ENCODE data around the gene MYLK. TPM values are rescaled to one million over a fixed set of nuclear protein-coding genes. Genes with fewer than 3 reads are reported as not detected.

MYLK gene
- total and polyA plus RNA-seq, 2 of the 4 experiments (the other 2 are of a cell fraction) = 299 to 484 TPM

GRCh38 chr3:123853686-123854372 is 30.3 kb downstream of the MYLK start:
- no peak overlapping the region for H4K5ac ChIP-seq (ENCODE audit: low read depth, low read length)
- no CpG with 5 or more reads among the region's 2 CpGs for whole genome bisulfite sequencing, 2 experiments (ENCODE audit: extremely low coverage in 2 of 2, insufficient read length in 1 of 2)
- no peak overlapping the region for H2AK9ac ChIP-seq (replicated peaks; ENCODE audit: low read depth, low read length, poor library complexity)
- no peaks in the 10 kb centered on the region for H3K27me3 ChIP-seq (ENCODE audit: control insufficient read depth, insufficient read depth, low read length)
- peaks cover 2% of the 10 kb centered on the region; the same call in 1 of the 2 replicates for H3K9me1 ChIP-seq (ENCODE audit: insufficient read depth, low read length)
- H2BK15ac ChIP-seq (ENCODE audit: low read depth, low read length) = no peak overlapping the region
- CTCF ChIA-PET = no interaction called here
- no peak overlapping the region for H2BK5ac ChIP-seq (ENCODE audit: low read depth, low read length, poor library complexity, severe bottlenecking)
- peaks cover 5% of the 10 kb centered on the region for H3K9me3 ChIP-seq (ENCODE audit: control insufficient read depth, insufficient read depth, low read length)
- peaks cover 37 to 48% of the 10 kb centered on the region in 2 experiments for H3K79me1 ChIP-seq (ENCODE audit: low read depth in 1 of 2, low read length in 2 of 2)
- no peak for DNase-seq
- H4K91ac ChIP-seq (ENCODE audit: insufficient read depth, low read depth, low read length) = no peak overlapping the region
- peaks cover 11% of the 10 kb centered on the region for H3K4me1 ChIP-seq (ENCODE audit: control insufficient read depth, insufficient read depth, low read length)
- no peak overlapping the region for H2BK20ac ChIP-seq (ENCODE audit: low read depth, low read length)
- ATAC-seq (ENCODE audit: low read depth) = no peak
- BruUV-seq (replicated peaks) = no TSS peak
- H4K20me1 ChIP-seq (ENCODE audit: insufficient read depth, low read length) = peaks cover 17% of the 10 kb centered on the region; the same call in 1 of the 2 replicates
- no peak for TF ChIP-seq MXI1 (IDR thresholded peaks at IDR 0.05; ENCODE audit: borderline replicate concordance, low read depth, low read length)
- TF ChIP-seq CTCF (conservative IDR thresholded peaks at IDR 0.05; ENCODE audit: low read depth, low read length) = no peak
- TF ChIP-seq MAFK (IDR thresholded peaks at IDR 0.05; ENCODE audit: low read depth, low read length) = no peak
- no peak for TF ChIP-seq USF2 (IDR thresholded peaks at IDR 0.05; ENCODE audit: low read depth, low read length)
- no peak for TF ChIP-seq SMC3 (IDR thresholded peaks at IDR 0.05; ENCODE audit: low read depth, low read length)
- no peak for TF ChIP-seq CEBPB (IDR thresholded peaks at IDR 0.05; ENCODE audit: low read depth, low read length)
- no peak for TF ChIP-seq NFE2L2 (IDR thresholded peaks at IDR 0.05; ENCODE audit: low read depth, low read length)
- no peak for TF ChIP-seq MAZ (IDR thresholded peaks at IDR 0.05; ENCODE audit: borderline replicate concordance, low read depth, low read length)
- TF ChIP-seq BHLHE40 (IDR thresholded peaks at IDR 0.05; ENCODE audit: low read depth, low read length) = no peak
- TF ChIP-seq CHD1 (IDR thresholded peaks at IDR 0.05; ENCODE audit: low read depth, low read length) = no peak
- no peak for TF ChIP-seq POLR2A (IDR thresholded peaks at IDR 0.05; ENCODE audit: low read depth, low read length)
- TF ChIP-seq ELK1 (IDR thresholded peaks at IDR 0.05; ENCODE audit: borderline replicate concordance, low read depth, low read length) = no peak
- no peak for TF ChIP-seq RAD21 (IDR thresholded peaks at IDR 0.05; ENCODE audit: low read length)
- no peak for TF ChIP-seq FOS (IDR thresholded peaks at IDR 0.05; ENCODE audit: low read depth, low read length)
- no peak overlapping the region for H3K4ac ChIP-seq (ENCODE audit: low read depth, low read length)
- dilution Hi-C loops (cut with HindIII; ENCODE audit: low sequenced_read_pairs, unreplicated experiment) (no loop called here), intact Hi-C loops (cut with micrococcal nuclease) (no loop called here), in situ Hi-C loops (cut with MboI; ENCODE audit: low sequenced_read_pairs) (no loop called here)
- H3K27ac ChIP-seq (ENCODE audit: insufficient read depth, low read length) = no peak overlapping the region
- no peak overlapping the region for H3K4me3 ChIP-seq (ENCODE audit: insufficient read depth, low read depth, low read length)
- POLR2A ChIA-PET (ENCODE audit: unreplicated experiment) = no interaction called here
- no peak overlapping the region for H3K23ac ChIP-seq (ENCODE audit: low read depth, low read length)
- no peak overlapping the region for H3K4me2 ChIP-seq (ENCODE audit: low read depth, low read length)
- H4K8ac ChIP-seq (ENCODE audit: low read depth in 2 of 2, low read length in 2 of 2) = no peak overlapping the region
- peaks cover 9% of the 10 kb centered on the region for H3K36me3 ChIP-seq (ENCODE audit: control insufficient read depth, insufficient read depth, low read length)
- H3K9ac ChIP-seq (ENCODE audit: low read depth, low read length) = no peak overlapping the region
- 0 out of 2 replicates have a peak overlapping the region, but pooled peaks have one; percentile 25 for H3K14ac ChIP-seq (replicated peaks; ENCODE audit: low read depth, low read length)
- H2AFZ ChIP-seq (replicated peaks; ENCODE audit: low read length, poor library complexity) = no peak overlapping the region
- H2BK120ac ChIP-seq (ENCODE audit: low read depth, low read length) = no peak overlapping the region
- no peak overlapping the region for H3K18ac ChIP-seq (ENCODE audit: low read depth, low read length)
- no peak overlapping the region for H2AK5ac ChIP-seq (ENCODE audit: low read depth, low read length)
- no peak overlapping the region for H3K56ac ChIP-seq (ENCODE audit: extremely low read depth, insufficient read depth, low read length)

Measured in IMR-90 (cell line).